Sigmoid colon (tissue), 4 donors: ENCODE results near the gene HOXB5.

Experiments
- EP300 ChIP-seq, 4 donors: sonication (generic); formaldehyde crosslinking; IDR thresholded peaks; one replicate each; pipeline ENCODE4 v1.6.1; 2017; ENCODE audit warnings: antibody characterized with exemption in 4 of 4
- POLR2A ChIP-seq, 2 donors: fragments of 450-650 bp; IDR thresholded peaks; one replicate each; pipeline ENCODE4 v1.6.1; 2016; ENCODE audit warnings: antibody characterized with exemption in 2 of 2, mild to moderate bottlenecking in 2 of 2, moderate library complexity in 2 of 2
- POLR2AphosphoS5 ChIP-seq, 4 donors: sonication (generic); formaldehyde crosslinking; IDR thresholded peaks; one replicate each; pipeline ENCODE4 v1.6.1; 2017; ENCODE audit warnings: antibody characterized with exemption in 4 of 4
- TF ChIP-seq, protein P1 (sequence below), 4 experiments: fragments of 450-650 bp in 3 of 4; fragments of 200-600 bp in 1 of 4; IDR thresholded peaks; one replicate each; pipeline ENCODE4 v1.5.1; 2016 to 2019; ENCODE audit warnings: antibody characterized with exemption in 4 of 4, mild to moderate bottlenecking in 3 of 4, moderate library complexity in 2 of 4

DNA sequence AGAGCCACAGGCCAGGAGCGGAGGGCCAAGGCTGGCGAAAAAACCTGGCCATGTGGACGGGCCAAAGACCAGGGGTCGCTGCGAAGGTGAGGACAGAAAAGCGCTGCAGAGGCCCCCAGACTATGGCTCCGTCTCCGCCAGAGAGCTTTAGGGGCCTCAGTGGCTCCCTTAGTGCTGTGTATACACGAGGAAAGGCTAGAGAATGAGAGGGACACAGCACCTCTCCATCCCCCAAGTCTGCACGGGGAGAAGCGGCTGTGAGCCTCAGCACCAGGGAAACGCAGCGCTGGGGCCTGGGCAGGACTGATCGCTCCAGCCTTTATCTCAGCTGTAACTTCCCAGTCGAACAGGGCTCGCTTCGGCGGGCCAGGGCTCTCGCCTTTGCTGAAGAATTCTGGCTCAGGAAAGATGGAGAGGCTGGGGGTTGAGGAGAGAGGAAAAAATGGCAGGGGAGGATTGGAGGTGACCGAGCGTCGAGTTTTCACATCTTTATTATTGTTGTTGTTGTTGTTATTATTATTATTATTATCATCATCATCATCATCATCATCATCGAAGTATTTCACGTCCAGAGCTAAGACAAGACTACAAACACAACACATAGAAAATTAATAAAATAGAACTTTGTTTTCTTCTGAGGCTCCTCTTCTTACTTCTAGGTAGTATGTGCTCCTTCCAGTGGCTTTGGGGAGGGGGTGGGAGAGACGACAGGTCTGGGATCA lies 1.9 kb upstream of the HOXB5 start:
- TF ChIP-seq, protein P1, sequence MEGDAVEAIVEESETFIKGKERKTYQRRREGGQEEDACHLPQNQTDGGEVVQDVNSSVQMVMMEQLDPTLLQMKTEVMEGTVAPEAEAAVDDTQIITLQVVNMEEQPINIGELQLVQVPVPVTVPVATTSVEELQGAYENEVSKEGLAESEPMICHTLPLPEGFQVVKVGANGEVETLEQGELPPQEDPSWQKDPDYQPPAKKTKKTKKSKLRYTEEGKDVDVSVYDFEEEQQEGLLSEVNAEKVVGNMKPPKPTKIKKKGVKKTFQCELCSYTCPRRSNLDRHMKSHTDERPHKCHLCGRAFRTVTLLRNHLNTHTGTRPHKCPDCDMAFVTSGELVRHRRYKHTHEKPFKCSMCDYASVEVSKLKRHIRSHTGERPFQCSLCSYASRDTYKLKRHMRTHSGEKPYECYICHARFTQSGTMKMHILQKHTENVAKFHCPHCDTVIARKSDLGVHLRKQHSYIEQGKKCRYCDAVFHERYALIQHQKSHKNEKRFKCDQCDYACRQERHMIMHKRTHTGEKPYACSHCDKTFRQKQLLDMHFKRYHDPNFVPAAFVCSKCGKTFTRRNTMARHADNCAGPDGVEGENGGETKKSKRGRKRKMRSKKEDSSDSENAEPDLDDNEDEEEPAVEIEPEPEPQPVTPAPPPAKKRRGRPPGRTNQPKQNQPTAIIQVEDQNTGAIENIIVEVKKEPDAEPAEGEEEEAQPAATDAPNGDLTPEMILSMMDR (IDR thresholded peaks at IDR 0.05), result no peak
- TF ChIP-seq POLR2A (IDR thresholded peaks at IDR 0.05) (no peak), EP300 (IDR thresholded peaks at IDR 0.05) (no peak), POLR2AphosphoS5 (IDR thresholded peaks at IDR 0.05) (no peak)
